ENCODE measurements around the gene DDX19B.
"Not testable (repeated sequence)": the region's sequence is repeated elsewhere in the genome, so short reads cannot be mapped to it uniquely, and the experiment has no call there.

The DDX19B gene

DNA sequence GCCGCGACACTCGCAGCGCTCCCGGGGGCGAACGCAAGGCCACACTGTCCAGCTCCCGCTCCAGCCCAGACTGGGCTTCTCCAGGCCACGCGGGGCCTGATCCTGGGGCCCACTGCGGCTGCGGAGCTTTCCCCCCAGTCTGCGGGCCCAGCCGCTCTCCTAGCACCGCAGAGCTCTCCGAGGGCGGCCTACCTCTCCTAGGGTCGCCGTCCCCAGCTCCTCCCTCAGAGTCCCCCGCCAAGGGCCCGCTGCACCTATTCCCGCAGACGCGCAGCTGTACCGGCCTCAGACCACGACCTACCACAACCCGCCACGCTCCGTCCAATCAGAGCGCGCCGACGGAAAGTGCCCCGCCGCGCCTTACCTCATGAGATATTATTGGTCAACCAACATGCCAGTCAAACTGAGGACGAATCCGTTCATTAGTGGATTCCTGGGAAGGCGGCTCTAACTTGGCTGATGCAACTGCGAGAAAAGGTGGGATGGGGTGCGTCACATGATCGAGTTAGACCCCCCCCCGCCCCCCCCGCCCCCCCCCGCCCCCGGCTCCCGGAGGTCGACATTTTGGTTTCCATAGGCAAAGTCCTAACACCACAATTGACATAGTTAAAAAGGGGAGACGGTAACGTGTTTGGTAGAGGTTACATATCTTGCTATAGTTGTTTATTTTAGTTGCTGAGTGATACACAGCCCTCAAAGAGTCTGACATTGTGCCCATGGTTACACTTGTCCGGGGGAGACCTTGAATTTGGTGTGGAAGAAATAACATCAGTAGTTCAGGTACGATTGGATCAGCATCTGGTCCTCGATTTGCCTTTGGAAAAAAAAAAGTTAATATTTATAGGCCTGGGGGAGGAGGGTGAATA lies 9.5 kb upstream of the DDX19B start, which contains the start of gene AARS1:
Gene AARS1 (minus strand): TSS at position 278 of the 866 bp plus-strand sequence. CDS start 6,743 bp downstream, outside the sequence.
- peak; percentile 57 for DNase-seq

GRCh38 chr16:70290949-70291519 lies 8.0 kb upstream of the DDX19B start:
- DNase-seq, result no peak

DNA sequence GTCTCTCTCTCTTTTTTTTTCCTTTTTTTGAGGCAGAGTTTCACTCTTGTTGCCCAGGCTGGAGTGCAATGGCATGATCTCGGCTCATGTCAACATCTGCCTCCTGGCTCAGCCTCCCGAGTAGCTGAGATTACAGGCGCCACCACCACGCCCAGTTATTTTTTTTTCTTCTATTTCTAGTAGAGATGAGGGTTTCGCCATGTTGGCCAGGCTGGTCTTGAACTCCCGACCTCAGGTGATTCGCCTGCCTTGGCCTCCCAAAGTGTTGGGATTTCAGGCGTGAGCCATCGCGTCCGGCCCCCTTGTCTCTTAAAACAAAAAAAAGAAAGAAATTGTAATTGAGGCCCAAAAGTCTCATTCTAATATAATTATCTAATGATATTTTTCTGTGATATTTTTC lies 6.8 kb upstream of the DDX19B start:
- DNase-seq, result not testable (repeated sequence)

- no peak for DNase-seq
Measured at GRCh38 chr16:70294385-70295025, 4.5 kb upstream of the DDX19B start.

GRCh38 chr16:70295634-70296033 lies 3.4 kb upstream of the DDX19B start:
- no peak for DNase-seq

DNA sequence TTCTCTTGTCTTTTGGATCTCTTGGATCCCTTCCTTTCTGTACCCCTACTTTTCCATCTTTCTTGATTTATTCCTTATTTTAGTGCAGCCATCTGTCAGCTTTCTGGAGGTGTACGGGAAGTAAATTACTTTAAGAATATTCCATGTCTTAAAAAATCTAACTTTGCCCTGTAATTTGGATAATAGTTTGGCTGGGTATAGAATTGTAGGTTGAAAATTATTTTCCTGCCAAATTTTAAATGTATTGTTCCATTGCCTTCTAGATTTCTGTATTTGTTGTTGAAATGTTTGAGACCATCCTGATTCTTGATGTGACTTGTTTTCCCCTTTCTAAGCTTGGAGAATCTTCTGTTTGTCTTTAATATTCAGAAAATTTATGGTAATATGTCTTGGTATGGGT lies 2.1 kb downstream of the DDX19B start:
- DNase-seq, result no peak

DNA sequence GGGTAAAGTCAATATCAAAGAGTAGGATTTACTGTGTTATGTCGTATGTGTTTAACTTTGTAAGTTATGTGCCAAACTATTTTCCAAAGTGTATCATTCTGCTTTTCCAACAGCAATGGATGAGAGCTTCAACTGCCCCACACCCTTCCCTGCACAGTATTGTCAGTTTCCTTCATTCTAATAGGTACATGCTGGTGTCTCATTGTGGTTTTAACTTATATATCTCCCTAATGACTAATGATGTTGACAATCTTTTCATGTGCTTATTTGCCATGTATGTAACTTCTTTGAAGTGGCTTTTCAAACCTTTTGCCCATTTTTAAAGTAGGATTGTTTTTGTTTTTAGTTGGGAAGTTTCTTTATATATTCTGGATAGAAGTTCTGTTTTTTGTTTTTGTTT lies 3.8 kb downstream of the DDX19B start:
- DNase-seq, result no peak

DNA sequence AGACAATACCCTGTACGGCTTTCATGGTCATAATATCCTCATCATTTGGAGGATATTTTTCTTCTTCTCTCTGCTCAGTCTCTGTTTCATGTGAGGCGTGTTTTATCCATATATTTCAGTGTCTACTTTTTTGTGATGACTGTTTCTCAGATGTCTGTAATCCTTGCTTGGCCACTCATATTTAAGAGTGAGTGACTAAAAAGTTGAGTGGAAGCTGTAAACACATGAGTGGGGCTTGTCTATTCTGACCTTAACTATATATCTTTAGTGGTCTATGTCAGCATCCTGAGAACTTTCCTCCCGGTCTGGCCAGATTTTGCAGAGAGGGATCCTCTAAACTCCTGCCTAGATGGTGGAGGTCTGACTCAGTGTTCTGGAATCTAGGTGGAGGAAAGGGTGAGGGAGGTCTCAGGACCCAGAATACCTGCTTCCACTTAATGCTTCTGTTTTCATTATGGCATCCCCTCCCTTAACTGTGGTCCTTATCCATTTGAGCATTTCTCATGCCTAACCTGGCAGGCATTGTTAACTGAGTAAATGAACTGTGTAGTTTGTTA lies 6.0 kb downstream of the DDX19B start:
- DNase-seq, result no peak

DNA sequence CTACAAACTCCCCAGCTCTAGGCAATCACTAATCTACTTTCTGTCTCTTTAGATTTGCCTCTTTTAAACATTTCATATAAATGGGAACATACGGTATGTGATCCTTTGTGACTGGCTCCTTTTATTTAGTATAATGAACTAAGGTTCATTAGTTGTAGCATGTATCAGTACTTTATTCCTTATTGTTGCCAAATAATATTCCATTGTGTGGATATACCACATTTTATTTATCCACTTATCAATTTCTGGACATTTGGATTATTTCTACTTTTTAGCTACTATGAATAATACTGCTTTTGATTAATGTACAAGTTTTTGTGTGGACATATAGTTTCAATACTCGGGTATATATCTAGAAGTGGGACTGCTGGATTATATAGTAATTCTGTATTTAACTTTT lies 7.9 kb downstream of the DDX19B start:
- DNase-seq, result no peak

- not testable (repeated sequence) for DNase-seq
Measured at GRCh38 chr16:70307726-70308125, 8.7 kb downstream of the DDX19B start.

GRCh38 chr16:70320121-70320520 lies 21.1 kb downstream of the DDX19B start:
- no peak for DNase-seq

- DNase-seq, result no peak
Measured at GRCh38 chr16:70324998-70325747, 26.2 kb downstream of the DDX19B start.

- no peak for DNase-seq
Measured at GRCh38 chr16:70331091-70331490, 32.1 kb downstream of the DDX19B start.

GRCh38 chr16:70331588-70332358 lies 32.8 kb downstream of the DDX19B start:
- no peak for DNase-seq

- not testable (repeated sequence) for DNase-seq
Measured at GRCh38 chr16:70332728-70333127, 33.7 kb downstream of the DDX19B start.

- DNase-seq, result no peak
Measured at GRCh38 chr16:70337814-70338213, 38.8 kb downstream of the DDX19B start.

- DNase-seq, result no peak
Measured at GRCh38 chr16:70341600-70341999, 42.6 kb downstream of the DDX19B start.

DNA sequence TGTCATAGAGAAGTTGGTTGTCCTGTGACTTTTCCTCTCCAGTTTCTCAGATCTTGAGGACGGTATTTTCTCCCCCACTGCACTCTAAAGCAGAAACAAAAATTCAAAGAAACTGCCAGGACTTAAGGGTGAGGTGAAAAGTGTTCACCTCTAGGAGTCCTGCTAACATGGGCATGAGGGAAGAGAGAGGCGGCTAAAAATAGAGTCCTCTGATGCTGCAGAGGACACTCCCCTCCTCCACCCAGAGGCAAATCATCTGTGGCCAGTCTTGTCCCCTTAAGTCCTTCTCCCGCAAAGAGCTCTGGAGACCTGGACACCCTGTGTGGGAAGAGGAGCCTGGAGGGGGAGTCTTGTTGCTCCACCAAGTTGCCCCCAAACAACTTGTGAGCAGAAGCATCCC lies 43.0 kb downstream of the DDX19B start:
- no peak for DNase-seq

DNA sequence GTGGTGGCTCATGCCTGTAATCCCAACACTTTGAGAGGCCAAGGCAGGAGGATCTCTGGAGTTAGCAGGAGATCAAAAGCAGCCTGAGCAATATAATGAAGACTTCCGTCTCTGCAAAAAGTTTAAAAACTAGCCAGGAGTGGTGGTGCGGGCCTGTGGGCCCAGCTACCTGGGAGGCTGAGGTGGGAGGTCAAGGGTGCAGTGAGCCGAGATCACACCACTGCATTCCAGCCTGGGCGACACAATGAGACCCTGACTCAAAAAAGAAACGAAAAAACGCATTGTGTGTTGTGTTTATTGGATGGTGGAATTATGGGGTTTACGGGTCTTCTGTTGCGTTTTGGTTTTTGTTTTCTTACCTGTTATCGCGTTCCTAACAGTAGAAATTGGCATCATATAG lies 46.9 kb downstream of the DDX19B start:
- no peak for DNase-seq

DNA sequence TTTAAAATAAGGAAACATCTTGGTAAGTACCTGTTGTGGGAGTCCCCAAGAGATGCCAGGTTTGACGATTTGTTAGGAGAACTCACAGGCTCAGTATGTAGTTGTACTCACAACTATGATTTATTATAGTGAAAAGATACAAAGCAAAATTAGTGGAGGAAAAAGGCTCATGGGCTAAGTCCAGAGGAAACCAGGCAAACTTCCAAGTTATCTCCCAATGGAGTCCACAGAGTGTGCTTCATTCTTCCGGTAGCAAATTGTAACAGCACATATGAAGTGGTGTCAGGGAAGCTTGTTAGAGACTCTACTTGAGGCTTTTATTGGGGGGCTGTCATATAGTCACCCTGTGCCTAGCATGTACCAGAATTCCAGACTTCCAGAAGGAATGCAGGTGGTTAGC lies 50.0 kb downstream of the DDX19B start:
- DNase-seq, result no peak

- DNase-seq, result no peak
Measured at GRCh38 chr16:70349783-70350182, 50.8 kb downstream of the DDX19B start.

GRCh38 chr16:70359552-70359951 lies 60.6 kb downstream of the DDX19B start:
- no peak for DNase-seq
